IPS-18c (cell line): ENCODE measurements around the gene PSMD7.

Experiments used
- H3K4me3 ChIP-seq: 2 replicates; pipeline ENCODE4 v1.7.0; 2013; ENCODE audit warnings: low read depth, mild to moderate bottlenecking, low read length, moderate library complexity; ENCODE audit not compliant: insufficient read depth
- H3K9me3 ChIP-seq: one replicate; pipeline ENCODE4 v1.6.1; 2013; ENCODE audit warnings: mild to moderate bottlenecking, low read length, moderate library complexity; ENCODE audit not compliant: control insufficient read depth, insufficient read depth

Gene PSMD7

GRCh38 chr16:74296432-74297144, at the start of gene PSMD7:
PSMD7 (plus strand) TSS chr16:74296814; CDS start chr16:74296915, 101 bp downstream.
- Histone ChIP-seq H3K4me3 (peak within 1 kb of the TSS; percentile 95), H3K9me3 (no peaks in the 10 kb centered on the region)

GRCh38 chr16:74249254-74249653, 47.4 kb upstream of the PSMD7 start:
- Histone ChIP-seq H3K9me3 (no peaks in the 10 kb centered on the region), H3K4me3 (no peak overlapping the region)

- Histone ChIP-seq H3K9me3 (no peaks in the 10 kb centered on the region), H3K4me3 (no peak overlapping the region)
Observed at GRCh38 chr16:74249846-74250245, 46.8 kb upstream of the PSMD7 start.

GRCh38 chr16:74252329-74252728, 44.3 kb upstream of the PSMD7 start:
- no peak overlapping the region for H3K4me3 ChIP-seq
- H3K9me3 ChIP-seq, result no peaks in the 10 kb centered on the region

- H3K4me3 ChIP-seq, result no peak overlapping the region
- no peaks in the 10 kb centered on the region for H3K9me3 ChIP-seq
Observed at GRCh38 chr16:74253161-74253938, 43.3 kb upstream of the PSMD7 start.

- no peaks in the 10 kb centered on the region for H3K9me3 ChIP-seq
- no peak overlapping the region for H3K4me3 ChIP-seq
Observed at GRCh38 chr16:74257061-74257460, 39.6 kb upstream of the PSMD7 start.

GRCh38 chr16:74261068-74261467, 35.5 kb upstream of the PSMD7 start:
- H3K4me3 ChIP-seq, result no peak overlapping the region
- H3K9me3 ChIP-seq, result no peaks in the 10 kb centered on the region

- H3K9me3 ChIP-seq, result no peaks in the 10 kb centered on the region
- H3K4me3 ChIP-seq, result no peak overlapping the region
Observed at GRCh38 chr16:74264811-74265210, 31.8 kb upstream of the PSMD7 start.

- H3K4me3 ChIP-seq, result no peak overlapping the region
Observed at GRCh38 chr16:74268372-74268782, 28.2 kb upstream of the PSMD7 start.

GRCh38 chr16:74271872-74272271, 24.7 kb upstream of the PSMD7 start:
- Histone ChIP-seq H3K4me3 (no peak overlapping the region), H3K9me3 (no peaks in the 10 kb centered on the region)

More at GRCh38 chr16:74268372-74268782, 28.2 kb upstream of the PSMD7 start:
- no peaks in the 10 kb centered on the region for H3K9me3 ChIP-seq

- H3K4me3 ChIP-seq, result no peak overlapping the region
- H3K9me3 ChIP-seq, result no peaks in the 10 kb centered on the region
Observed at GRCh38 chr16:74275031-74275636, 21.5 kb upstream of the PSMD7 start.

GRCh38 chr16:74275711-74276110, 20.9 kb upstream of the PSMD7 start:
- no peak overlapping the region for H3K4me3 ChIP-seq
- H3K9me3 ChIP-seq, result no peaks in the 10 kb centered on the region

- no peak overlapping the region for H3K4me3 ChIP-seq
- no peaks in the 10 kb centered on the region for H3K9me3 ChIP-seq
Observed at GRCh38 chr16:74277974-74278373, 18.6 kb upstream of the PSMD7 start.

- H3K4me3 ChIP-seq, result no peak overlapping the region
- no peaks in the 10 kb centered on the region for H3K9me3 ChIP-seq
Observed at GRCh38 chr16:74279266-74279665, 17.3 kb upstream of the PSMD7 start.

GRCh38 chr16:74279805-74280204, 16.8 kb upstream of the PSMD7 start:
- H3K4me3 ChIP-seq, result no peak overlapping the region
- no peaks in the 10 kb centered on the region for H3K9me3 ChIP-seq

- no peak overlapping the region for H3K4me3 ChIP-seq
- H3K9me3 ChIP-seq, result no peaks in the 10 kb centered on the region
Observed at GRCh38 chr16:74280448-74280847, 16.2 kb upstream of the PSMD7 start.

- Histone ChIP-seq H3K4me3 (no peak overlapping the region), H3K9me3 (no peaks in the 10 kb centered on the region)
Observed at GRCh38 chr16:74281300-74281699, 15.3 kb upstream of the PSMD7 start.

GRCh38 chr16:74283716-74284115, 12.9 kb upstream of the PSMD7 start:
- no peaks in the 10 kb centered on the region for H3K9me3 ChIP-seq
- H3K4me3 ChIP-seq, result no peak overlapping the region
